ENCODE measurements around the gene MEIKIN. TPM values are rescaled to one million over a fixed set of nuclear protein-coding genes. Genes with fewer than 3 reads are reported as not detected.
A peak's percentile ranks its signal among the peaks of the same experiment; 100 is the strongest.

Gene MEIKIN
- total RNA-seq, 1 donor from 2014 or later, result not detected

GRCh38 chr5:131814990-131815389 is 130.5 kb downstream of the MEIKIN start:
- Histone ChIP-seq H3K9me3 (ENCODE audit: low read depth) (no peaks in the 10 kb centered on the region), H3K4me3 (no peak overlapping the region), H3K36me3 (no peaks in the 10 kb centered on the region), H4K20me1 (ENCODE audit: low read depth) (no peaks in the 10 kb centered on the region), H3F3A (ENCODE audit: low read depth) (no peaks in the 10 kb centered on the region), H3K27ac (no peak overlapping the region), H3K27me3 (no peaks in the 10 kb centered on the region), H3K4me2 (no peak overlapping the region), H3K9ac (no peak overlapping the region), H3K79me2 (ENCODE audit: low read depth) (no peaks in the 10 kb centered on the region), H3K4me1 (no peaks in the 10 kb centered on the region), H2AFZ (replicated peaks) (no peak overlapping the region)
- TF ChIP-seq EZH2 (IDR thresholded peaks at IDR 0.05) (no peak), CTCF (IDR thresholded peaks at IDR 0.05) (no peak), EZH2phosphoT487 (IDR thresholded peaks at IDR 0.05) (no peak)
- H3K4me1 Mint-ChIP-seq, result peaks cover 3% of the 10 kb centered on the region
- no peaks in the 10 kb centered on the region for H3K9me3 Mint-ChIP-seq
- H3K4me3 Mint-ChIP-seq, result no peak overlapping the region
- H3K36me3 Mint-ChIP-seq, result no peaks in the 10 kb centered on the region
- H3K27ac Mint-ChIP-seq, result no peak overlapping the region
- peaks cover 3% of the 10 kb centered on the region for H3K27me3 Mint-ChIP-seq (ENCODE audit: insufficient read depth, low read depth)
- DNase-seq (ENCODE audit: low spot score), result no peak

- H3K27ac ChIP-seq, result no peak overlapping the region
- H3K9ac ChIP-seq, result no peak overlapping the region
- Mint-ChIP-seq H3K4me3 (no peak overlapping the region), H3K4me1 (peaks cover 3% of the 10 kb centered on the region), H3K27me3 (ENCODE audit: insufficient read depth, low read depth) (peaks cover 3% of the 10 kb centered on the region), H3K36me3 (no peaks in the 10 kb centered on the region), H3K27ac (no peak overlapping the region), H3K9me3 (no peaks in the 10 kb centered on the region)
- no peaks in the 10 kb centered on the region for H3K27me3 ChIP-seq
- no peaks in the 10 kb centered on the region for H4K20me1 ChIP-seq (ENCODE audit: low read depth)
- H3K4me2 ChIP-seq, result no peak overlapping the region
- no peaks in the 10 kb centered on the region for H3K4me1 ChIP-seq
- no peak for TF ChIP-seq EZH2 (IDR thresholded peaks at IDR 0.05)
- no peak for TF ChIP-seq CTCF (IDR thresholded peaks at IDR 0.05)
- TF ChIP-seq EZH2phosphoT487 (IDR thresholded peaks at IDR 0.05), result no peak
- H3K4me3 ChIP-seq, result no peak overlapping the region
- no peaks in the 10 kb centered on the region for H3K9me3 ChIP-seq (ENCODE audit: low read depth)
- H2AFZ ChIP-seq (replicated peaks), result no peak overlapping the region
- no peaks in the 10 kb centered on the region for H3F3A ChIP-seq (ENCODE audit: low read depth)
- H3K36me3 ChIP-seq, result no peaks in the 10 kb centered on the region
- no peak for DNase-seq (ENCODE audit: low spot score)
- H3K79me2 ChIP-seq (ENCODE audit: low read depth), result no peaks in the 10 kb centered on the region
Observed at GRCh38 chr5:131812371-131813160, 132.9 kb downstream of the MEIKIN start.

- Mint-ChIP-seq H3K9me3 (no peaks in the 10 kb centered on the region), H3K4me3 (no peak overlapping the region), H3K36me3 (no peaks in the 10 kb centered on the region), H3K27ac (no peak overlapping the region), H3K4me1 (peaks cover 3% of the 10 kb centered on the region), H3K27me3 (ENCODE audit: insufficient read depth, low read depth) (peaks cover 3% of the 10 kb centered on the region)
- DNase-seq (ENCODE audit: low spot score), result peak; percentile 39
- Histone ChIP-seq H3F3A (ENCODE audit: low read depth) (no peaks in the 10 kb centered on the region), H2AFZ (replicated peaks) (no peak overlapping the region), H3K4me3 (no peak overlapping the region), H3K9me3 (ENCODE audit: low read depth) (no peaks in the 10 kb centered on the region), H3K79me2 (ENCODE audit: low read depth) (no peaks in the 10 kb centered on the region), H3K27me3 (no peaks in the 10 kb centered on the region), H3K9ac (no peak overlapping the region), H3K4me1 (no peaks in the 10 kb centered on the region), H3K36me3 (no peaks in the 10 kb centered on the region), H3K27ac (no peak overlapping the region), H3K4me2 (no peak overlapping the region), H4K20me1 (ENCODE audit: low read depth) (no peaks in the 10 kb centered on the region)
- peak; percentile 51 for TF ChIP-seq CTCF (IDR thresholded peaks at IDR 0.05)
- no peak for TF ChIP-seq EZH2 (IDR thresholded peaks at IDR 0.05)
- no peak for TF ChIP-seq EZH2phosphoT487 (IDR thresholded peaks at IDR 0.05)
Observed at GRCh38 chr5:131810510-131811249, 134.8 kb downstream of the MEIKIN start.
